Sigmoid colon (tissue), 4 donors: ENCODE data around the gene BRMS1.

Experiments
- POLR2AphosphoS5 ChIP-seq, 4 donors: sonication (generic); formaldehyde crosslinking; IDR thresholded peaks; one replicate each; pipeline ENCODE4 v1.6.1; 2017; ENCODE audit warnings: antibody characterized with exemption in 4 of 4
- TF ChIP-seq, protein P1 (sequence below), 4 experiments: fragments of 450-650 bp in 3 of 4; fragments of 200-600 bp in 1 of 4; IDR thresholded peaks; one replicate each; pipeline ENCODE4 v1.5.1; 2016 to 2019; ENCODE audit warnings: antibody characterized with exemption in 4 of 4, mild to moderate bottlenecking in 3 of 4, moderate library complexity in 2 of 4

DNA sequence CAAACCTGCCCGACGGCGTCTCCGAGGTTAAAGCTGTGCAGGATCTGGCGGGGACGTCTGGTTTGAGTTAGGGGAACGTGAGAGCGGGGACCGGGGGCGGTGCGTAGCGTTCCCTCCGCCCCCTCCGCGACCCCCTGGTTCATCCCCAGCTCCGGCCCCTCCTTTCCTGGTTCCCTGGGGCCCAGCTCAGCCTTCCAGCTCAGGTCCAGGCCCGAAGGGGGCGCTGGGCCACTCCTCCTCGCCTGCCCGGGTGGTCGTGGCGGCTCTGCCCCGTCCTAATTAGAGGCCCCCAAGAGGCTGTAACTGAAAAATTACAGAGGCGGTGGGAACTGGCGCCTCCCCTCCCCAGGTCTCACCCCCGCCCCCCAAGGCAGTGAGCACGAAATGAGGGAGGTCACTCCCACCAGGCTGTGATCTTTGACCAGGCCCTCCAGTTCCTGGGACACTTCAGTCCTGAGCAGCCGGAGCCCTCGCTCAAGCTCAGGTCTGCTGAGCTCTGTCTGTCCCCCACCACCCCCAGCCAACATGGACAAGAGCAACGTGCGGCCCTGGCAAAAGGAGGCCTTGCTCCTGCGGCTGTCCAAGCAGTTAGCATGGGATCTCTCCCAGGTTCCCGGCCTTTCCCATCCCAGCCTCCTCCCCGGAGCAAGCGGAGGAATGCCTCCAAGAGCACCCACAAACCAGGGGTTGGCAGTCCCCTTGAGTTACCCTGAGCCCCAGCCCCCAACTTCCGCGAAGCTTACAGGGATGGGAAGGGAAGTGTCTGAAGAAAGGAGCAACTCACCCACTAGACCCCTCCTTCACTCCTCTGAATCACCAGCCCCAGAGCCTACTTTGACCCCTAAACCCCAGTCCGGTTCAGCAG lies 31.4 kb downstream of the BRMS1 start:
- no peak for TF ChIP-seq POLR2AphosphoS5 (IDR thresholded peaks at IDR 0.05)
- TF ChIP-seq, protein P1, sequence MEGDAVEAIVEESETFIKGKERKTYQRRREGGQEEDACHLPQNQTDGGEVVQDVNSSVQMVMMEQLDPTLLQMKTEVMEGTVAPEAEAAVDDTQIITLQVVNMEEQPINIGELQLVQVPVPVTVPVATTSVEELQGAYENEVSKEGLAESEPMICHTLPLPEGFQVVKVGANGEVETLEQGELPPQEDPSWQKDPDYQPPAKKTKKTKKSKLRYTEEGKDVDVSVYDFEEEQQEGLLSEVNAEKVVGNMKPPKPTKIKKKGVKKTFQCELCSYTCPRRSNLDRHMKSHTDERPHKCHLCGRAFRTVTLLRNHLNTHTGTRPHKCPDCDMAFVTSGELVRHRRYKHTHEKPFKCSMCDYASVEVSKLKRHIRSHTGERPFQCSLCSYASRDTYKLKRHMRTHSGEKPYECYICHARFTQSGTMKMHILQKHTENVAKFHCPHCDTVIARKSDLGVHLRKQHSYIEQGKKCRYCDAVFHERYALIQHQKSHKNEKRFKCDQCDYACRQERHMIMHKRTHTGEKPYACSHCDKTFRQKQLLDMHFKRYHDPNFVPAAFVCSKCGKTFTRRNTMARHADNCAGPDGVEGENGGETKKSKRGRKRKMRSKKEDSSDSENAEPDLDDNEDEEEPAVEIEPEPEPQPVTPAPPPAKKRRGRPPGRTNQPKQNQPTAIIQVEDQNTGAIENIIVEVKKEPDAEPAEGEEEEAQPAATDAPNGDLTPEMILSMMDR (IDR thresholded peaks at IDR 0.05) = no peak
